ENCODE results near the gene PITPNB. TPM values are rescaled to one million over a fixed set of nuclear protein-coding genes. Genes with fewer than 3 reads are reported as not detected.

The PITPNB gene
- total RNA-seq, 1 experiment from 2014 or later = 17.5 TPM

- no peak for DNase-seq
- H3K27me3 ChIP-seq = no peaks in the 10 kb centered on the region
- peaks cover 93% of the 10 kb centered on the region for H3K36me3 ChIP-seq
- H3K4me3 ChIP-seq = no peak overlapping the region
- no peaks in the 10 kb centered on the region for H3K9me3 ChIP-seq
Observed at GRCh38 chr22:27853424-27853823, 65.6 kb downstream of the PITPNB start.

- H3K36me3 ChIP-seq = peaks cover 88% of the 10 kb centered on the region
- DNase-seq = no peak
- H3K9me3 ChIP-seq = no peaks in the 10 kb centered on the region
- H3K27me3 ChIP-seq = no peaks in the 10 kb centered on the region
- H3K4me3 ChIP-seq = no peak overlapping the region
Observed at GRCh38 chr22:27851974-27852746, 66.9 kb downstream of the PITPNB start.

GRCh38 chr22:27850000-27850521, 69.0 kb downstream of the PITPNB start:
- peaks cover 72% of the 10 kb centered on the region for H3K36me3 ChIP-seq
- H3K9me3 ChIP-seq = no peaks in the 10 kb centered on the region
- no peaks in the 10 kb centered on the region for H3K27me3 ChIP-seq
- H3K4me3 ChIP-seq = no peak overlapping the region
- DNase-seq = no peak

GRCh38 chr22:27848005-27848404, 71.1 kb downstream of the PITPNB start:
- H3K9me3 ChIP-seq = no peaks in the 10 kb centered on the region
- H3K4me3 ChIP-seq = no peak overlapping the region
- H3K36me3 ChIP-seq = peaks cover 56% of the 10 kb centered on the region
- H3K27me3 ChIP-seq = no peaks in the 10 kb centered on the region
- DNase-seq = no peak

GRCh38 chr22:27846910-27847309, 72.1 kb downstream of the PITPNB start:
- DNase-seq = no peak
- Histone ChIP-seq H3K4me3 (no peak overlapping the region), H3K36me3 (peaks cover 48% of the 10 kb centered on the region), H3K27me3 (no peaks in the 10 kb centered on the region), H3K9me3 (no peaks in the 10 kb centered on the region)

GRCh38 chr22:27846248-27846757, 72.8 kb downstream of the PITPNB start:
- Histone ChIP-seq H3K9me3 (no peaks in the 10 kb centered on the region), H3K4me3 (no peak overlapping the region), H3K36me3 (peaks cover 43% of the 10 kb centered on the region), H3K27me3 (no peaks in the 10 kb centered on the region)
- no peak for DNase-seq

- Histone ChIP-seq H3K9me3 (no peaks in the 10 kb centered on the region), H3K27me3 (no peaks in the 10 kb centered on the region), H3K4me3 (no peak overlapping the region), H3K36me3 (peaks cover 38% of the 10 kb centered on the region)
- no peak for DNase-seq
Observed at GRCh38 chr22:27845644-27846043, 73.4 kb downstream of the PITPNB start.

GRCh38 chr22:27844656-27845591, 74.1 kb downstream of the PITPNB start:
- Histone ChIP-seq H3K9me3 (no peaks in the 10 kb centered on the region), H3K36me3 (peaks cover 31% of the 10 kb centered on the region), H3K4me3 (no peak overlapping the region), H3K27me3 (no peaks in the 10 kb centered on the region)
- no peak for DNase-seq

GRCh38 chr22:27844256-27844655, 74.8 kb downstream of the PITPNB start:
- no peak overlapping the region for H3K4me3 ChIP-seq
- peaks cover 25% of the 10 kb centered on the region for H3K36me3 ChIP-seq
- no peaks in the 10 kb centered on the region for H3K9me3 ChIP-seq
- no peaks in the 10 kb centered on the region for H3K27me3 ChIP-seq
- DNase-seq = no peak

- DNase-seq = no peak
- peaks cover 20% of the 10 kb centered on the region for H3K36me3 ChIP-seq
- H3K27me3 ChIP-seq = no peaks in the 10 kb centered on the region
- H3K9me3 ChIP-seq = no peaks in the 10 kb centered on the region
- no peak overlapping the region for H3K4me3 ChIP-seq
Observed at GRCh38 chr22:27843441-27843840, 75.6 kb downstream of the PITPNB start.

- no peak overlapping the region for H3K4me3 ChIP-seq
- H3K9me3 ChIP-seq = no peaks in the 10 kb centered on the region
- H3K36me3 ChIP-seq = peaks cover 16% of the 10 kb centered on the region
- H3K27me3 ChIP-seq = no peaks in the 10 kb centered on the region
- DNase-seq = no peak
Observed at GRCh38 chr22:27842669-27843431, 76.2 kb downstream of the PITPNB start.

- DNase-seq = no peak
- no peaks in the 10 kb centered on the region for H3K27me3 ChIP-seq
- H3K9me3 ChIP-seq = no peaks in the 10 kb centered on the region
- H3K36me3 ChIP-seq = peaks cover 12% of the 10 kb centered on the region
- no peak overlapping the region for H3K4me3 ChIP-seq
Observed at GRCh38 chr22:27842201-27842600, 76.9 kb downstream of the PITPNB start.

GRCh38 chr22:27840436-27840835, 78.6 kb downstream of the PITPNB start:
- H3K4me3 ChIP-seq = no peak overlapping the region
- H3K36me3 ChIP-seq = peaks cover 7% of the 10 kb centered on the region
- no peak for DNase-seq
- no peaks in the 10 kb centered on the region for H3K27me3 ChIP-seq
- no peaks in the 10 kb centered on the region for H3K9me3 ChIP-seq

GRCh38 chr22:27839057-27839660, 79.9 kb downstream of the PITPNB start:
- Histone ChIP-seq H3K27me3 (no peaks in the 10 kb centered on the region), H3K36me3 (peaks cover 7% of the 10 kb centered on the region), H3K4me3 (no peak overlapping the region), H3K9me3 (no peaks in the 10 kb centered on the region)
- no peak for DNase-seq

GRCh38 chr22:27836181-27836580, 82.9 kb downstream of the PITPNB start:
- H3K36me3 ChIP-seq = 0 out of 2 replicates have a peak, but pooled peaks cover 2% of the 10 kb centered on the region
- DNase-seq = no peak
- H3K4me3 ChIP-seq = no peak overlapping the region
- no peaks in the 10 kb centered on the region for H3K27me3 ChIP-seq
- no peaks in the 10 kb centered on the region for H3K9me3 ChIP-seq

- no peaks in the 10 kb centered on the region for H3K36me3 ChIP-seq
- no peak overlapping the region for H3K4me3 ChIP-seq
- no peaks in the 10 kb centered on the region for H3K27me3 ChIP-seq
- no peak for DNase-seq
- no peaks in the 10 kb centered on the region for H3K9me3 ChIP-seq
Observed at GRCh38 chr22:27835446-27835845, 83.6 kb downstream of the PITPNB start.

Data from MG63 (cell line).